Left cardiac atrium (tissue), 2 donors: ENCODE data around the gene CNIH2. TPM values are rescaled to one million over a fixed set of nuclear protein-coding genes. Genes with fewer than 3 reads are reported as not detected.

Experiments used
- total RNA-seq, 2 donors: library from RNA; stranded (reverse); fragmentation: NEBNext Ultra II Directional; extraction: Animal tissue kit (Norgen Biotek cat#: 25700); gene quantifications; one replicate each; pipeline ENCODE4 v1.2.1, GENCODE V29; 2021
- donor health status: DM: no; HTN: yes; CAD: no; lungs with severe emphysema.
- donor health status: DM: yes; HTN: yes; CAD: no.

CNIH2 gene
- total RNA-seq, 2 donors from 2014 or later = not detected

Other genes starting within 250 kb of the CNIH2 start
- 1 to 10 TPM; 7.8 to 9.8 TPM for gene GAL3ST3, start 229.0 kb upstream of the CNIH2 start, total RNA-seq
- gene SF3B2, start 225.8 kb upstream of the CNIH2 start, total RNA-seq = 100 to 1,000 TPM in 1 of 2 donors, 10 to 100 TPM in 1; 78.7 to 101 TPM
- gene PACS1, start 207.9 kb upstream of the CNIH2 start, total RNA-seq = 10 to 100 TPM; 51.6 to 74.4 TPM
- 10 to 100 TPM; 25.8 to 32.1 TPM for gene KLC2, start 20.5 kb upstream of the CNIH2 start, total RNA-seq
- 100 to 1,000 TPM; 114 to 115 TPM for gene RAB1B, start 9.5 kb upstream of the CNIH2 start, total RNA-seq
- 10 to 100 TPM; 53.2 to 81.1 TPM for gene YIF1A, start 11.0 kb downstream of the CNIH2 start, total RNA-seq
- gene TMEM151A, start 13.7 kb downstream of the CNIH2 start, total RNA-seq = 1 to 10 TPM in 1 of 2 donors, under 1 TPM in 1; 0.86 to 1.1 TPM
- gene CD248, start 38.9 kb downstream of the CNIH2 start, total RNA-seq = 10 to 100 TPM; 43.8 to 54.3 TPM
- 1 to 10 TPM; 2.2 to 4.6 TPM for gene RIN1, start 58.3 kb downstream of the CNIH2 start, total RNA-seq
- gene BRMS1, start 66.9 kb downstream of the CNIH2 start, total RNA-seq = 10 to 100 TPM; 14.9 to 19.3 TPM
- gene B4GAT1, start 69.5 kb downstream of the CNIH2 start, total RNA-seq = 10 to 100 TPM; 37.9 to 41.1 TPM
- 10 to 100 TPM; 15.1 to 16.6 TPM for gene SLC29A2, start 93.6 kb downstream of the CNIH2 start, total RNA-seq
- gene NPAS4, start 142.9 kb downstream of the CNIH2 start, total RNA-seq = under 1 TPM; 0.18 to 0.68 TPM
- 10 to 100 TPM; 43.1 to 47.0 TPM for gene MRPL11, start 160.7 kb downstream of the CNIH2 start, total RNA-seq
- gene PELI3, start 188.7 kb downstream of the CNIH2 start, total RNA-seq = 10 to 100 TPM in 1 of 2 donors, 1 to 10 TPM in 1; 9.1 to 11.0 TPM
- gene DPP3, start 202.3 kb downstream of the CNIH2 start, total RNA-seq = 10 to 100 TPM; 18.5 TPM
- 10 to 100 TPM; 18.7 to 18.9 TPM for gene BBS1, start 232.5 kb downstream of the CNIH2 start, total RNA-seq